Stimulated activated CD4-positive, alpha-beta T cell treated with anti-CD3 and anti-CD28 coated beads, Interleukin-2, amount 100 ng/mL, for 48 hours (primary cell): ENCODE results near the gene IFNA14.
"Not testable (repeated sequence)": the region's sequence is repeated elsewhere in the genome, so short reads cannot be mapped to it uniquely, and the experiment has no call there.

ENCODE experiments used
- DNase-seq, 2 donors: peaks; one replicate each; pipeline ENCODE4 v3.0.0-alpha.2; 2020

IFNA14 gene

GRCh38 chr9:21213411-21214326, 26.1 kb downstream of the IFNA14 start:
- not testable (repeated sequence) for DNase-seq

GRCh38 chr9:21212160-21212559, 27.6 kb downstream of the IFNA14 start:
- not testable (repeated sequence) for DNase-seq

GRCh38 chr9:21210782-21211181, 29.0 kb downstream of the IFNA14 start:
- DNase-seq = not testable (repeated sequence)

GRCh38 chr9:21210311-21210710, 29.5 kb downstream of the IFNA14 start:
- DNase-seq = no peak

DNA sequence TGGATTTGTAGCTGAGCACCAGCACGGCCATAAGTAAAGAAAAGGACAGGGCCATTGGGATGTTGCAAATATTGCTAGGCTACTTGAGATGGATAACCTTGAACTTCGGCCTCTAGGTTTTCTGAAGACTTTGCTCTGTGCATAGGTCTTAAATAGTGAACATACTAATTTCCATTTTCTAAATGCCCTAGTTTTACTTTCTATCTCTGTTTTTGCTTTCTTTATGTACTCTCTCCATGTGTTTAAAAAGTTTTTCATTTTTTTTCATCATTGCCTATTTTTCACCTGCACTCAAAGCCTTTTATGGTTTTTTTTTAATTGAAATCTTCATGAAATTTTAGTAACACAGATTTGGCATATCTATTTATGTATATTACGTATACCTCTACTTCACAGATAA, 32.8 kb downstream of the IFNA14 start, which contains the start of gene IFNA10:
Gene IFNA10, minus strand, starts transcription at position 101 of the 400 bp plus-strand sequence. Its CDS starts 46 bp downstream, at position 55.
- not testable (repeated sequence) for DNase-seq

- DNase-seq = no peak
Measured at GRCh38 chr9:21205204-21205603, 34.6 kb downstream of the IFNA14 start.

DNA sequence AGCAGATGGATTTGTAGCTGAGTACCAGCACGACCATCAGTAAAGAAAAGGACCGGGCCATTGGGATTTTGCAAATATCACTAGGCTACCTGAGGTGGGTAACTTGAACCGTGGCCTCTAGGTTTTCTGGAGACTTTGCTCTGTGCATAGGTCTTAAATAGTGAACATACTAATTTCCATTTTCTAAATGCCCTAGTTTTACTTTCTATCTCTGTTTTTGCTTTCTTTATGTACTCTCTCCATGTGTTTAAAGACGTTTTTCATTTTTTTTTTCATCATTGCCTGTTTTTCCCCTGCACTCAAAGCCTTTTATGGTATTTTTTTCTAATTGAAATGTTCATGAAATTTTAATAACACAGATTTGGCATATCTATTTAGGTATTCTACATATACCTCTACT, 37.7 kb downstream of the IFNA14 start, which contains the start of gene IFNA7:
Gene IFNA7, minus strand, starts transcription at position 101 of the 400 bp plus-strand sequence. Its CDS starts 40 bp downstream, at position 61.
- DNase-seq = not testable (repeated sequence)

DNA sequence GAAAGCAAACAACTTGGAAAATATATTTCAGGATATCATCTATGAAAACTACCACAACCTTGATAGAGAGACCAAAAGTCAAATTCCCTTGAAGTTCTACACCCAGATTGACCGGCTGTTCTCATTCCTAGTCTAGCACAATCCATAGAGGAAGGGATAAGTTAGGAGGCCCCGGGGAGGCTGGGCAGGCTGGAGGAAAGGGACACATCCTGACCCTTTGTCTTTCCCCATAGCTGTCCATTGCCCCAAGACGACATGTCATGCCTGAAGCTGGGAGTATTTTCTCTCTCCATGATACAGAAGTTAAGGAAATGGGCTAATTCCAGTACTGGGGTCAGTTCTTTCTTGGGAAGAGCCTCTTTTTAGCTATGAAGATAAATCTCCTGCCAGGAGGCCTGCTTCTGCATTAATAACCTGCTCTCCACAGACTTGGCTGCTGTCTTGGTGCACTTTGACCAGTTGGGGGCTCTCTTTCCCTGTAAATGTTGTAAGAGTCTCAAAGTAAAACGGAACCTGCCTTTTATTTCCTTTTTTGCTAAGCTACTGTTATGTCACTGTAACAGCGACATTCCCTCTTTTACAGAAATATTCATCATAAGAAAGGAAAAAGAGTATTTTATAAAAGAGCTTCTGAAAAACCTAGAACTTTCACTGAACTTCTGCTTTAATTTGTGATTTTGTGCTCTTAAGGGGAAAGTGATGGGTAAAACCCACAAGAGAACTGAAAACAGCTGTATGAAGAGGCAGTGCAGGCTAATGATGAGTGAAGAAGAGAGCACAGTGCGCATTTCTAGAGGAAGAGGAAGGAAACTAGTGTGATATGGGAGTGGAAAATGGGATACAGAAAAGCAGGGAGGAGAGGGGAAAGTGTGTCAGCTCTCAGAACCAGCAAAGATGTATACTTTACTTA, 44.7 kb downstream of the IFNA14 start:
- DNase-seq = peak; percentile 24 to 31
